Liver (tissue), 9 donors: ENCODE data around the gene SCO2. TPM values are rescaled to one million over a fixed set of nuclear protein-coding genes. Genes with fewer than 3 reads are reported as not detected.

Experiments used
- DNase-seq: peaks from one replicate; pipeline ENCODE4 v3.0.0-alpha.2; 2017; ENCODE audit warnings: low spot score
- H3K27ac ChIP-seq, 2 donors: one replicate each; pipeline ENCODE4 v1.7.0; 2013; ENCODE audit warnings: inconsistent platforms in 2 of 2, low read length in 2 of 2, control low read depth in 1 of 2, low read depth in 1 of 2, mild to moderate bottlenecking in 1 of 2
- H3K27me3 ChIP-seq, 4 donors: one replicate each; pipeline versions ENCODE4 v1.6.1 to v1.7.0; 2013; ENCODE audit warnings: low read length in 3 of 4, inconsistent platforms in 1 of 4, mild to moderate bottlenecking in 1 of 4, moderate library complexity in 1 of 4; ENCODE audit not compliant: control insufficient read depth in 4 of 4, insufficient read depth in 4 of 4
- H3K36me3 ChIP-seq, 4 donors: one replicate each; pipeline versions ENCODE4 v1.6.1 to v1.7.0; 2013; ENCODE audit warnings: low read length in 3 of 4, mild to moderate bottlenecking in 3 of 4, low read depth in 1 of 4, moderate library complexity in 1 of 4; ENCODE audit not compliant: control insufficient read depth in 4 of 4, insufficient read depth in 3 of 4
- H3K4me1 ChIP-seq, 4 donors: one replicate each; pipeline versions ENCODE4 v1.6.1 to v1.7.0; 2013; ENCODE audit warnings: low read length in 3 of 4, mild to moderate bottlenecking in 3 of 4, moderate library complexity in 1 of 4; ENCODE audit not compliant: control insufficient read depth in 4 of 4, insufficient read depth in 4 of 4
- H3K4me3 ChIP-seq, 3 donors: one replicate each; pipeline versions ENCODE4 v1.6.1 to v1.7.0; 2013; ENCODE audit warnings: low read length in 3 of 3, control low read depth in 1 of 3, low read depth in 1 of 3, mild to moderate bottlenecking in 1 of 3
- H3K9ac ChIP-seq, 2 donors: one replicate each; pipeline ENCODE4 v1.7.0; 2013; ENCODE audit warnings: low read length in 2 of 2, mild to moderate bottlenecking in 2 of 2, moderate library complexity in 2 of 2, control low read depth in 1 of 2, low read depth in 1 of 2
- H3K9me3 ChIP-seq, 4 donors: one replicate each; pipeline versions ENCODE4 v1.6.1 to v1.7.0; 2013; ENCODE audit warnings: low read length in 3 of 4; ENCODE audit not compliant: control insufficient read depth in 4 of 4
- ATF3 ChIP-seq: IDR thresholded peaks from 2 replicates; pipeline ENCODE4 v1.6.1; 2016; ENCODE audit warnings: antibody characterized with exemption
- CTCF ChIP-seq: fragments of 150-350 bp; IDR thresholded peaks from 2 replicates; pipeline ENCODE4 v1.5.1; 2017; ENCODE audit warnings: improper control_type of control experiment, low read depth, low read length; ENCODE audit not compliant: missing input control
- FOXA1 ChIP-seq: IDR thresholded peaks from 2 replicates; pipeline ENCODE4 v1.6.1; 2016; ENCODE audit warnings: antibody characterized with exemption
- FOXA2 ChIP-seq: IDR thresholded peaks from 2 replicates; pipeline ENCODE4 v1.6.1; 2016; ENCODE audit warnings: antibody characterized with exemption
- GABPA ChIP-seq, 2 donors: IDR thresholded peaks in 1 of 2; conservative IDR thresholded peaks in 1 of 2; 2 replicates each; pipeline ENCODE4 v1.6.1; 2016; ENCODE audit warnings: antibody characterized with exemption in 2 of 2, mild to moderate bottlenecking in 1 of 2, moderate library complexity in 1 of 2
- HNF4A ChIP-seq, 2 donors: conservative IDR thresholded peaks; 2 replicates each; pipeline ENCODE4 v1.6.1; 2016; ENCODE audit warnings: antibody characterized with exemption in 2 of 2, mild to moderate bottlenecking in 2 of 2
- HNF4G ChIP-seq: IDR thresholded peaks from 2 replicates; pipeline ENCODE4 v1.6.1; 2016; ENCODE audit warnings: antibody characterized with exemption
- MAX ChIP-seq: IDR thresholded peaks from 2 replicates; pipeline ENCODE4 v1.6.1; 2016; ENCODE audit warnings: antibody characterized with exemption
- NR2F2 ChIP-seq: IDR thresholded peaks from 2 replicates; pipeline ENCODE4 v1.6.1; 2016; ENCODE audit warnings: antibody characterized with exemption
- RAD21 ChIP-seq, 2 donors: IDR thresholded peaks; 2 replicates each; pipeline ENCODE4 v1.6.1; 2016; ENCODE audit warnings: antibody characterized with exemption in 2 of 2, mild to moderate bottlenecking in 2 of 2
- REST ChIP-seq: IDR thresholded peaks from 2 replicates; pipeline ENCODE4 v1.6.1; 2016; ENCODE audit warnings: antibody characterized with exemption, mild to moderate bottlenecking
- RXRA ChIP-seq, 2 donors: IDR thresholded peaks; 2 replicates each; pipeline ENCODE4 v1.6.1; 2017 to 2018; ENCODE audit warnings: antibody characterized with exemption in 2 of 2, mild to moderate bottlenecking in 1 of 2
- SP1 ChIP-seq: IDR thresholded peaks from 2 replicates; pipeline ENCODE4 v1.6.1; 2018; ENCODE audit warnings: antibody characterized with exemption, mild to moderate bottlenecking
- YY1 ChIP-seq: IDR thresholded peaks from 2 replicates; pipeline ENCODE4 v1.6.1; 2016; ENCODE audit warnings: antibody characterized with exemption, mild to moderate bottlenecking
- ZBTB33 ChIP-seq: IDR thresholded peaks from 2 replicates; pipeline ENCODE4 v1.6.1; 2016; ENCODE audit warnings: antibody characterized with exemption
- WGBS: extraction: QIAGEN DNeasy Blood & Tissue Kit; methylation state at CpG from one replicate; pipeline ENCODE4 v1.1.7; 2013; 5-methylcytosine and 5-hydroxymethylcytosine counted together
- polyA plus RNA-seq, 2 donors: library from polyadenylated mRNA; stranded (reverse) in 1 of 2; unstranded in 1 of 2; fragments of 200-250 nt in 1 of 2; fragments of >200 nt in 1 of 2; fragmentation: Nextera tagmentation in 1 of 2; extraction: Ambion mirVana in 1 of 2; gene quantifications; one replicate each; pipeline versions ENCODE4 v1.2.1 to v1.2.3, GENCODE V29; 2013 to 2015
- total RNA-seq, 2 donors: library from RNA; depleted of rRNA; stranded (reverse); fragments of >200 nt; gene quantifications; one replicate each; pipeline ENCODE4 v1.2.3, GENCODE V29; 2014
- donor health status: healthy.
- donor health status: healthy.
- donor health status: healthy.
- donor health status: healthy.
- donor health status: healthy.

SCO2 gene
- total and polyA plus RNA-seq, 4 donors = 1.4 to 2.9 (median 1.8) TPM

GRCh38 chr22:50516891-50517290, 8.5 kb downstream of the SCO2 start:
- TF ChIP-seq RXRA (IDR thresholded peaks at IDR 0.05) = no peak
- TF ChIP-seq FOXA2 = no peak
- TF ChIP-seq CTCF = no peak
- no peak for TF ChIP-seq YY1
- TF ChIP-seq NR2F2 = no peak
- no peak for TF ChIP-seq RAD21 (IDR thresholded peaks at IDR 0.05)
- Histone ChIP-seq H3K27me3 (no peaks in the 10 kb centered on the region), H3K4me1 (no peaks in the 10 kb centered on the region), H3K9me3 (no peaks in the 10 kb centered on the region), H3K27ac (no peak overlapping the region), H3K9ac (no peak overlapping the region), H3K4me3 (no peak overlapping the region), H3K36me3 (peaks cover 2 to 37% (median 9%) of the 10 kb centered on the region in 4 donors)
- DNase-seq = no peak
- WGBS = 88% methylated on average over 16 of the region's 16 CpGs

- Histone ChIP-seq H3K9ac (no peak overlapping the region), H3K27me3 (no peaks in the 10 kb centered on the region), H3K4me3 (no peak overlapping the region), H3K27ac (no peak overlapping the region), H3K4me1 (no peaks in the 10 kb centered on the region), H3K9me3 (no peaks in the 10 kb centered on the region), H3K36me3 (peaks cover 2 to 29% (median 8%) of the 10 kb centered on the region in 4 donors)
- WGBS = 94% methylated on average over 8 of the region's 8 CpGs
- TF ChIP-seq HNF4G = no peak
- no peak for TF ChIP-seq HNF4A (conservative IDR thresholded peaks at IDR 0.05)
- TF ChIP-seq REST = no peak
- no peak for TF ChIP-seq MAX
- TF ChIP-seq YY1 = no peak
- TF ChIP-seq SP1 = no peak
- no peak for DNase-seq
Observed at GRCh38 chr22:50516068-50516467, 9.3 kb downstream of the SCO2 start.

GRCh38 chr22:50513175-50513574, 12.2 kb downstream of the SCO2 start:
- 98% methylated on average over 15 of the region's 15 CpGs for WGBS
- peaks cover 7 to 12% (median 12%) of the 10 kb centered on the region in 4 donors for H3K4me1 ChIP-seq
- no peaks in the 10 kb centered on the region for H3K27me3 ChIP-seq
- H3K9me3 ChIP-seq = no peaks in the 10 kb centered on the region
- no peak overlapping the region for H3K4me3 ChIP-seq
- H3K27ac ChIP-seq = no peak overlapping the region
- H3K36me3 ChIP-seq = peaks cover 0 to 11% (median 3%) of the 10 kb centered on the region in 4 donors
- DNase-seq = no peak
- H3K9ac ChIP-seq = no peak overlapping the region
- no peak for TF ChIP-seq ZBTB33
- no peak for TF ChIP-seq RXRA (IDR thresholded peaks at IDR 0.05)
- TF ChIP-seq HNF4A (conservative IDR thresholded peaks at IDR 0.05) = no peak
- TF ChIP-seq RAD21 (IDR thresholded peaks at IDR 0.05) = no peak
- no peak for TF ChIP-seq ATF3
- no peak for TF ChIP-seq NR2F2
- no peak for TF ChIP-seq CTCF
- no peak for TF ChIP-seq FOXA1
- TF ChIP-seq YY1 = no peak
- no peak for TF ChIP-seq SP1
- TF ChIP-seq GABPA (IDR thresholded peaks at IDR 0.05 in 1 of 2, conservative IDR thresholded peaks at IDR 0.05 in 1 of 2) = no peak
